GM19035 (cell line): ENCODE data around the gene ZNF789.
"Not testable (repeated sequence)": the region's sequence is repeated elsewhere in the genome, so short reads cannot be mapped to it uniquely, and the experiment has no call there.

Experiments used
- ATAC-seq: cut with Tn5 transposase; IDR thresholded peaks from one replicate; pipeline ENCODE4 v1.9.1; 2021; ENCODE audit not compliant: unreplicated experiment

ZNF789 gene

GRCh38 chr7:99501236-99501635, 28.5 kb downstream of the ZNF789 start:
- not testable (repeated sequence) for ATAC-seq

GRCh38 chr7:99504281-99504602, 31.6 kb downstream of the ZNF789 start:
- no peak for ATAC-seq

GRCh38 chr7:99504603-99505323, 32.1 kb downstream of the ZNF789 start, which contains the start of gene ZKSCAN5:
Gene ZKSCAN5, plus strand, starts transcription at chr7:99504662. Its CDS starts 1,383 bp downstream, at chr7:99506045.
- ATAC-seq = peak; percentile 74

- peak; percentile 8 for ATAC-seq
Measured at GRCh38 chr7:99505324-99505662, 32.6 kb downstream of the ZNF789 start.

- ATAC-seq = no peak
Measured at GRCh38 chr7:99514050-99514449, 41.4 kb downstream of the ZNF789 start.

- no peak for ATAC-seq
Measured at GRCh38 chr7:99521399-99521798, 48.7 kb downstream of the ZNF789 start.

GRCh38 chr7:99525713-99526440, 53.2 kb downstream of the ZNF789 start:
- no peak for ATAC-seq

GRCh38 chr7:99531354-99531765, 58.7 kb downstream of the ZNF789 start:
- ATAC-seq = no peak

GRCh38 chr7:99535667-99536066, 63.0 kb downstream of the ZNF789 start:
- ATAC-seq = no peak
